D721Med (cell line): ENCODE data around the gene SUSD5.
"Not testable (repeated sequence)": the region's sequence is repeated elsewhere in the genome, so short reads cannot be mapped to it uniquely, and the experiment has no call there.

ENCODE experiments used
- DNase-seq: peaks from one replicate; pipeline ENCODE4 v3.0.0; 2011; ENCODE audit warnings: low spot score; ENCODE audit not compliant: insufficient read length
- FAIRE-seq: peaks from 2 replicates; lab custom pipeline; 2011; peaks lifted over from hg19 to GRCh38; lab: Jason Lieb, UNC
- TF ChIP-seq, protein P1 (sequence below): IDR thresholded peaks from 2 replicates; pipeline ENCODE4 v1.5.1; 2012; ENCODE audit warnings: mild to moderate bottlenecking, control low read depth; ENCODE audit not compliant: insufficient read depth; ENCODE audit errors: missing control alignments

SUSD5 gene

DNA sequence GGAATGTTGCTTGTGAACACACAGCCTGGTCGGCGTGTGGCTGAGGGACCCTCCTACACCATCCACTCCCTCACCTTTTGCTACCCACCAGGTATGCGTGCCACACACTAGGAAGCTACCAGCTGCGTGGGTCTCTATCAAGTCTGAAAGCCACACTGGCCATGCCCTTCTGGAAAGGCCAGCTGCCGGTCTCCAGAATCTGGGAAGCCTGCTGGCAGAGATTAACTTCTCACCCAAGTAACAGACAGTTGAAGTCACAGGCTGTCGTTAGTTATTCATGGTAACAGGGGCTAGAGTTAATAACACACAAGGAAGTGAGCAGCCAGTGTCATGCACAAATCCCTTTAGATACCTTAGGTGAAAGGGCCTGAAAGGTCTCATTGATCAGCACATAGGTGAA, 48.1 kb downstream of the SUSD5 start:
- FAIRE-seq, result no peak
- TF ChIP-seq, protein P1, sequence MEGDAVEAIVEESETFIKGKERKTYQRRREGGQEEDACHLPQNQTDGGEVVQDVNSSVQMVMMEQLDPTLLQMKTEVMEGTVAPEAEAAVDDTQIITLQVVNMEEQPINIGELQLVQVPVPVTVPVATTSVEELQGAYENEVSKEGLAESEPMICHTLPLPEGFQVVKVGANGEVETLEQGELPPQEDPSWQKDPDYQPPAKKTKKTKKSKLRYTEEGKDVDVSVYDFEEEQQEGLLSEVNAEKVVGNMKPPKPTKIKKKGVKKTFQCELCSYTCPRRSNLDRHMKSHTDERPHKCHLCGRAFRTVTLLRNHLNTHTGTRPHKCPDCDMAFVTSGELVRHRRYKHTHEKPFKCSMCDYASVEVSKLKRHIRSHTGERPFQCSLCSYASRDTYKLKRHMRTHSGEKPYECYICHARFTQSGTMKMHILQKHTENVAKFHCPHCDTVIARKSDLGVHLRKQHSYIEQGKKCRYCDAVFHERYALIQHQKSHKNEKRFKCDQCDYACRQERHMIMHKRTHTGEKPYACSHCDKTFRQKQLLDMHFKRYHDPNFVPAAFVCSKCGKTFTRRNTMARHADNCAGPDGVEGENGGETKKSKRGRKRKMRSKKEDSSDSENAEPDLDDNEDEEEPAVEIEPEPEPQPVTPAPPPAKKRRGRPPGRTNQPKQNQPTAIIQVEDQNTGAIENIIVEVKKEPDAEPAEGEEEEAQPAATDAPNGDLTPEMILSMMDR, result no peak

DNA sequence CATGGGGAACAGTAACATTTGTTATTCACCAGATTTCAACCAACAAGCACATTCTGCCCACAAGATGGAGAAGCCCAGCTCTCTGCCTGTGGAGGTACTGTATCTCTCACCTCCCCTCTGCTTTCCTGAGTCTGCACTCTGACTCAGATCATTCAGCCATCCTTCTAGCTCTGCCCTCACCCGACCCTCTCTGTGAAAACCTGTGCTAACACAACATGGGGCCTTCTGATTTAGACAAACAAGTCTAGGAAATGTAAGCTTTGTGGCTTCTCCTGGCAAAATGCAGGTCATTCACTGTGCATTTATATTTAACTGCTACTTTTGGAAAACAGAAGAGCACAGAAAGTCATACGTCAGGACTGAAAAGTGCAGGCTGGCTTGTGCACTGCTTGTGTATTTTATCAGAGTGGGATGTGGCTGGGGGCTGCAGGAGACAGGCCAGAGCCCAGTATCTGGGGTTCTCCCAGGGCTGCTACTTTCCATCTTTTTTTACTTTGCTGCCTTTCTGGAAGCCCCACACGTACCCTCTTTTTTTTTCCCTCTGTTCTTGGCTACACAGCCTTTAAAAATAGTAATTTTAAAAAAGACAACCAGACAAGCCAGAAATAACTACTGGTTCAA, 50.8 kb downstream of the SUSD5 start:
- TF ChIP-seq, protein P1, result no peak

More for the DNA sequence above, 48.1 kb downstream of the SUSD5 start:
- peak; percentile 29 for DNase-seq

DNA sequence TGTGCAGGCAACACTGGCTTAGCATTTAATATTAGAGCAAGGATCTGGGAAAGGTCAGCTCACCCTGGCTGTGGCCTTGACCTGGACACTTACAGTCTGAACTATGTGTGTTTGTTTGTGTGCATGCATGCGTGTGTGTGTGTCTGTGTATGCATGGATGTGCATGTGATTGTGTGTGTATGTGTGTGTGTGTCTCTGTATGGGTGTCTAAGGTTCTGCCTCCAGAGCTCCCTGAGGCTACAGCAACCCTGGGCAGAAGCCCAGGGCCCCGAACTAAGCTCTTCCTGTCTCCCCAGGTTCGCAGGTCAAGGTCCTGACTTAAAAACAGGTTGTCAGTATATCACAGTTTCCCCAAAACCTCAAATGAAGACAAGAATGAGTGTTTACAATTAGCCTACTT, 51.3 kb downstream of the SUSD5 start:
- TF ChIP-seq, protein P1, result no peak
- FAIRE-seq (no peak), DNase-seq (no peak)

More for the DNA sequence above, 50.8 kb downstream of the SUSD5 start:
- no peak for DNase-seq
- FAIRE-seq, result no peak

DNA sequence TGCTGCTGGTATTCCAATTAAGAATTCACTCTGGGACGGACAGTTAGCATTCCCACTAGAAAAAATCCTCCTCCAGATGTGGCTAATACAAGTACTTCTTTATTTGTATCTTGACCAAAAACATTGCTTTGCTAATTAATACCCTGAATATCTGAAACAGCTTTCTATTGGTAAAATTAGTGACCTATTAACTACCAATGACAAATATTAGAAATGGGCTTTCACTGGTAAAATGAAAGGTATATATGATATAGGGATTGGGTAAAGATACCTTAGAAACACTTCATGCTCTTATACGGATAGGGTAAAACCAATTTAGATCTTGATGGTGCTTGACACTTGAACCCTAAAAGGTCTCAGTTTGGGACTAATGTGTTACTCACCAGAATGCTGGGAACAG, 52.5 kb downstream of the SUSD5 start:
- FAIRE-seq (no peak), DNase-seq (no peak)
- TF ChIP-seq, protein P1, result no peak

DNA sequence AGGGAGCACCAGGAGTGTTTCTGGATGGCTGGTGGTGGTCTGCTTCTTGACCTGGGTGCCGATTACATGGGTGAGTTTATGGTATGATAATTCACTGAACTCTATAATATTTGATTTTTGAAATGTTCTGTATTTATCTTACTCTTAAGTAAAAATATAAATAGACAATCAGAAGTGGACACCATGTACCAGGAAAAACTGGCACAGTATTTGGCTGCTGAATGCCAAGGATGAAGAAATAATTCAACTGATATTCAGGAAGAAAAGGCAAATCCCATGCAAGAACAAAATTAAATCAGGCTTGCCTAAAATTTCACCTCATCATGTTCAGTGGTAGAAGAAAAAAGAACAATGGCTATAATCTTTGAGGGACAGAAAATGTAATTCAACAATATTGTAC, 53.2 kb downstream of the SUSD5 start:
- no peak for DNase-seq
- TF ChIP-seq, protein P1, result no peak
- no peak for FAIRE-seq

DNA sequence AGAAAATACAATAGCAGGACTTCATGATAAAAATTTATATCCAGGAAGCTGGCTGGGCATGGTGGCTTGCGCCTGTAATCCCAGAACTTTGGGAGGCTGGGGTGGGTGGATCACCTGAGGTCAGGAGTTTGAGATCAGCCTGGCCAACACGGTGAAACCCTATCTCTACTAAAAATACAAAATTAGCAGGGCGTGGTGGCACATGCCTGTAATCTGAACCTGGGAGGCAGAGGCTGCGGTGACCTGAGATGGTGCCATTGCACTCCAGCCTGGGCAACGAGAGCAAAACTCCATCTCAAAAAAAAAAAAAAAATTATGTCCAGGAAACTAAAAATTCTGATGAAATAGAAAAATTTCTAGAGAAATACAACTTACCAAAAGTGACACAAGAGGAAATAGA, 56.0 kb downstream of the SUSD5 start:
- not testable (repeated sequence) for FAIRE-seq

DNA sequence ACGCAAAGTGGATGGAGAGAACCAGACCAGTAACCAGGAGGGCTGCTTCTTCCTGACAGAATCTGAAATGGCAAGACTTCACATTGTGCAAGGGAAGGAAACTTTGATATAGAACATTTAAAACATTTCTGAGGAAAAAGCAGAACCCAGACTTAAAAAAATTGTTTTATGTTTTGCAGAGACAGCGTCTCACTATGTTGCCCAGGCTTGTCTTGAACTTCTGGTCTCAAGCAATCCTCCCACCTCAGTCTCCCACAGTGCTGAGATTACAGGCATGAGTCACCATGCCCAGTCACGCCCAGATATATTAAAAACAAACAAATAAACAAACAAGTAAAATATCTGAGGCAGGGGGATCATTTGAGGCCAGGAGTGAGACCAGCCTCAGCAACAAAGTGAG, 58.6 kb downstream of the SUSD5 start:
- no peak for DNase-seq
- no peak for FAIRE-seq
- TF ChIP-seq, protein P1, result no peak

More for the DNA sequence above, 56.0 kb downstream of the SUSD5 start:
- DNase-seq, result not testable (repeated sequence)

DNA sequence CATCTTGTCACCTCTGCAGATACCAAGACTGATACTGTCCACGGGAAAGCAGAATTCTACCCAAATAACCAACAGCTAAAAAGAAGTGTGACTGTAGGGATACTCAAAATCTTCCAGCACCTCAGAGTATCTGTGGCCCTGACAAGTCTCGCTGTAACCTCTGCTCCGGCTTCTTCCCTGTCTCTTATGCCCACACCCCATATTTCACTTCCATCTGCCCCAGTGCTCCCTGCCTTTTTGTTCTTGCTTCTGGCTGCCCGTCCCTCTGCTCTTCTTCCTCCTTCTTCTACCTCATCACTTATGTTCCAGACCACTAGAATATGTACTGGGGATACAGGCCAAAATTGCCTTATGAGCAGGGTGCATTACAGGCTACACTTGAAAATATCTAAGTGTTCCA, 59.4 kb downstream of the SUSD5 start:
- DNase-seq (no peak), FAIRE-seq (no peak)
- TF ChIP-seq, protein P1, result no peak
